Activated naive CD4-positive, alpha-beta T cell treated with anti-CD3 and anti-CD28 coated beads for 36 hours (primary cell): ENCODE data around the gene RADIL. TPM values are rescaled to one million over a fixed set of nuclear protein-coding genes. Genes with fewer than 3 reads are reported as not detected.

Experiments
- CTCF ChIA-PET: fragments of 350-600 bp; sonication (Branson Sonifier 250); formaldehyde crosslinking; loops from one replicate; lab custom pipeline; 2021; ENCODE audit warnings: antibody characterized with exemption; lab: Charles Lee
- DNase-seq: peaks from one replicate; pipeline ENCODE4 v3.0.0-alpha.2; 2020
- H3K27ac Mint-ChIP-seq: one replicate; pipeline ENCODE4 v1.8.0; 2021; ENCODE audit warnings: mild to moderate bottlenecking, mixed read lengths
- H3K27me3 Mint-ChIP-seq: one replicate; pipeline ENCODE4 v1.8.0; 2021; ENCODE audit warnings: low read depth, mixed read lengths
- H3K36me3 Mint-ChIP-seq: one replicate; pipeline ENCODE4 v1.8.0; 2021; ENCODE audit warnings: low read depth, mixed read lengths
- H3K4me1 Mint-ChIP-seq: one replicate; pipeline ENCODE4 v1.8.0; 2021; ENCODE audit warnings: low read depth, mixed read lengths
- H3K4me3 Mint-ChIP-seq: one replicate; pipeline ENCODE4 v1.8.0; 2021; ENCODE audit warnings: mild to moderate bottlenecking, moderate library complexity, mixed read lengths
- H3K9me3 Mint-ChIP-seq: one replicate; pipeline ENCODE4 v1.8.0; 2021; ENCODE audit warnings: mixed read lengths
- intact Hi-C: fragments of 100-400 bp; cut with micrococcal nuclease; formaldehyde crosslinking; loops from one replicate; pipeline ENCODE4 v1.15.1; 2023
- total RNA-seq, 2 experiments: library from RNA; stranded (reverse); gene quantifications; one replicate each; pipeline ENCODE4 v1.2.3, GENCODE V29; 2021

RADIL gene
- total RNA-seq = under 1 TPM; 0.42 to 0.55 TPM

DNA sequence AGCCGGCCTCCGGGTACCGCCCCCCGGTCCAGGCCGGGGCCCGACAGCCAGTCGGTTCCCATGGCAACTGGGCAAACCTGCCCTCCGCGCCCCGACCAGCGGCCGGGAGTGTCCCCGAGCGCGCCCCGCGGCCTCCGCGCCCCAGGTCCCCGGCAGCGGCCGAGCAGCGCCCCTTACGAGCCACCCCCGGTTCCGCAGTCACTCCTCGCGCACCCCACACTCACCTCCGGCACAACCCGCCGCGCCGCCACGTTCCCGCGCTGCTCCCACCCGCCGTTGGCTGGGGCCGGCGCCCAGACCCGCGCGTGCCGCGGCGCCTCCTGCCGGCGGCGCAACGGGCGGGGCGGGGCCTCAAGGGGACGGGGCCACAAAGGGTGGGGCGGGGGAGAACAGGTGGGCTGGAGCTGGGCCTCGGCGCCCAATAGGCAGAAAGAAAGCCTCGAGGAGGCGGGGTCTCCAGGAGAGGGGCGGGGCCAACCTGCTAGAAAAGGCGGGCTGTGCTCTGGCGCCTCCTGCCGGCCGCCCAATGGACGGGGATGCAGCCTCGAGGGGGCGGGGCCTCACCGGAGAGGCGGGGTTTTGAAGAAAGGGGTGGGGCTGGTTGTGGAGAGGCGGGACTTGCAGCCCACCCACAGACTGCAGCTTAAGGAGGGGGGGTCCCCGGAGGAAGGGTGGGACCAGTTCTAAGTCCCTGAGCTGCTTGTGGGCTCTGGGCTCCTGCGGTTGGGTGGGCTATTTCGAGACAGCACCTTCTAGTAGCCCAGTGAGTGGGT, at the start of gene RADIL:
Gene RADIL, minus strand, starts transcription at position 345 of the 773 bp plus-strand sequence. CDS start 5,577 bp downstream, outside the sequence.
- intact Hi-C loops = loop anchor here (1.0 to 5.0 kb wide), 6 partner anchors 53 to 201 kb away; partner anchors contain the start of genes AP5Z1 and FOXK1

DNA sequence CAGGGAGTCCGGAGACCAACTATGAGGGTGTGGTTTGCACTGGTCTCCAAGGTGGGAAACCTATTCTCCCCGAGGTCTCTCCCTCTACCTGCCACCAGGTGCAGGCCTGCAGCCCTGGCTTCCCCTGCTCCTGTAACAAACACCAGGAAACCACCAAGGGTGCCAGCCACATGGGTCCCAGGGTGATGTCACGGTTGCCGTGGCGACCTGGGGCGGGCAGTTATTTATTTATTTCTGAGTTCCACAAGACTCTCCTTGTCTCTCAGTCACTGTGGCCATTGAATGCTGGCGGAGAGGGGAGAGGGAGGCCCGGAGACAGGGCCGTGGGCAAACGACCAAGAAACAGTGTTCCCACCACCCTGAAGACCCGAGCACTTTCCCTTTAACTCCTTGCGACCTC, 48.4 kb upstream of the RADIL start:
- intact Hi-C loops = no loop called here
- CTCF ChIA-PET = no interaction called here
- no peaks in the 10 kb centered on the region for H3K9me3 Mint-ChIP-seq
- H3K36me3 Mint-ChIP-seq = no peaks in the 10 kb centered on the region
- H3K27me3 Mint-ChIP-seq = peaks cover 2% of the 10 kb centered on the region
- H3K4me1 Mint-ChIP-seq = no peaks in the 10 kb centered on the region
- H3K4me3 Mint-ChIP-seq = no peak overlapping the region
- no peak overlapping the region for H3K27ac Mint-ChIP-seq
- no peak for DNase-seq

More for the DNA sequence above, at the start of gene RADIL:
- Mint-ChIP-seq H3K4me3 (peak within 1 kb of the TSS; percentile 56), H3K4me1 (peaks cover 10% of the 10 kb centered on the region), H3K27me3 (peaks cover 36% of the 10 kb centered on the region), H3K36me3 (no peaks in the 10 kb centered on the region), H3K9me3 (no peaks in the 10 kb centered on the region), H3K27ac (no peak within 1 kb of the TSS)
- CTCF ChIA-PET = interaction anchor here (0.6 to 2.8 kb wide), 16 partner anchors 8 to 561 kb away, joined by 3 to 23 read pairs (median 4); no protein-coding TSS in a partner anchor
- DNase-seq = peak; percentile 96

GRCh38 chr7:4929005-4929404, 45.5 kb upstream of the RADIL start:
- H3K27me3 Mint-ChIP-seq = peaks cover 2% of the 10 kb centered on the region
- H3K4me3 Mint-ChIP-seq = no peak overlapping the region
- CTCF ChIA-PET = no interaction called here
- DNase-seq = no peak
- no peaks in the 10 kb centered on the region for H3K9me3 Mint-ChIP-seq
- intact Hi-C loops = no loop called here
- H3K27ac Mint-ChIP-seq = no peak overlapping the region
- no peaks in the 10 kb centered on the region for H3K36me3 Mint-ChIP-seq
- no peaks in the 10 kb centered on the region for H3K4me1 Mint-ChIP-seq

- Mint-ChIP-seq H3K4me3 (no peak overlapping the region), H3K9me3 (no peaks in the 10 kb centered on the region), H3K4me1 (no peaks in the 10 kb centered on the region), H3K27ac (no peak overlapping the region), H3K36me3 (no peaks in the 10 kb centered on the region), H3K27me3 (peaks cover 2% of the 10 kb centered on the region)
- no peak for DNase-seq
- intact Hi-C loops = no loop called here
- CTCF ChIA-PET = no interaction called here
Observed at GRCh38 chr7:4928445-4928844, 44.9 kb upstream of the RADIL start.

- H3K4me3 Mint-ChIP-seq = no peak overlapping the region
- no peaks in the 10 kb centered on the region for H3K4me1 Mint-ChIP-seq
- intact Hi-C loops = no loop called here
Observed at GRCh38 chr7:4919969-4920766, 36.7 kb upstream of the RADIL start.

DNA sequence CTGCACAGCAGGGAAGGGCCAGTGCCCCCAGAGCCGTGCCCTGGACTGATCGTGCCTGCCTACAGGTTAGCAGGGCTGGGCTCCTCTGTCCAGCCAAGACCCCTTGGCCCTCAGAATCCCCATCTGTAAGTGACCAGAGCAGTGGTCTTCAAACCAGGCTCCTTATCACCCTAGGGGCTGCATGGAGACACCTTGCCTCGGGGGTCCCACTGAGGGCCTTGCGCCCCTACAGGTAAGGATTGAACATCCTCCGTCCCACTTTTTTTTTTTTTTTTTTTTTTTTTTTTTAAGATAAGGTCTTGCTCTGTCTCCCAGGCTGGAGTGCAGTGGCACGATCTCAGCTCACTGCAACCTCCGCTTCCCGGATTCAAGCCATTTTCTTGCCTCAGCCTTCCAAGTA, 32.6 kb upstream of the RADIL start:
- no peak for DNase-seq
- H3K4me3 Mint-ChIP-seq = no peak overlapping the region
- CTCF ChIA-PET = interaction anchor here (0.6 kb wide), 1 partner anchor 375 kb away, joined by 4 read pairs; no protein-coding TSS in a partner anchor
- H3K9me3 Mint-ChIP-seq = peaks cover 3% of the 10 kb centered on the region
- no peaks in the 10 kb centered on the region for H3K36me3 Mint-ChIP-seq
- H3K4me1 Mint-ChIP-seq = no peaks in the 10 kb centered on the region
- no peak overlapping the region for H3K27ac Mint-ChIP-seq
- no peaks in the 10 kb centered on the region for H3K27me3 Mint-ChIP-seq
- intact Hi-C loops = no loop called here

More at GRCh38 chr7:4919969-4920766, 36.7 kb upstream of the RADIL start:
- Mint-ChIP-seq H3K36me3 (no peaks in the 10 kb centered on the region), H3K27ac (no peak overlapping the region), H3K27me3 (no peaks in the 10 kb centered on the region), H3K9me3 (peaks cover 3% of the 10 kb centered on the region)
- no peak for DNase-seq
- CTCF ChIA-PET = no interaction called here

DNA sequence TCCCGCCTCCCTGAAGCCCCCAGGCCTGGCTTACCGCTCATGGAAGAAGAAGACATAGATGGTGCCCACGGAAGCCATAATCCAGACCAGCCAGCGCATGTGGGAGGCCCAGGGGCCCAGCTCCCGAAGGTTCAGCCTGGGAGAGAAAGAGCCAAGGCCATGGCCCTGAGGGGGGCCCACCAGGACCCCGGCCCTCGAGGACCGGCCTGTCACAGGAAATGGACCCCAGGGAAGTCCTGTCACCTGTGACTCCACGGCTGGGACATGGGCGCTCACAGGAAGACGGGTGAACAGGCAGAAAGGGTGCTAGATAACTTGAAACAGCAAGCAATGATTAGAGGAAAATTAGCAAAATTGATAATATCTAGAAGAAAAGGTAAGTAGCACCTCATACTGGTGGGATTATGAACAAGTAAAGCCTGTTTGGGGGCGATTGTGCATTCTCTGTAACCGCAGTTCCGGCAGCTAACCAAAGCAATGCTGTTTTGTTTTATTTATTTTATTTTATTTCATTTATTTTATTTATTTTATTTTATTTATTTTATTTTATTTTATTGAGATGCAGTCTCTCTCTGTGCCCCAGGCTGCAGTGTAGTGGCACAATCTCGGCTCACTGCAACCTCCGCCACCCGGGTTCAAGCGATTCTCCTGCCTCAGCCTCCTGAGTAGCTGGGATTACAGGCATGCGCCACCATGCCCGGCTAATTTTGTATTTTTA, 27.8 kb upstream of the RADIL start:
- DNase-seq = no peak
- Mint-ChIP-seq H3K36me3 (no peaks in the 10 kb centered on the region), H3K4me1 (no peaks in the 10 kb centered on the region), H3K27ac (no peak overlapping the region), H3K27me3 (no peaks in the 10 kb centered on the region), H3K4me3 (no peak overlapping the region), H3K9me3 (no peaks in the 10 kb centered on the region)
- CTCF ChIA-PET = interaction anchor here (0.8 kb wide), 1 partner anchor 113 kb away, joined by 3 read pairs; no protein-coding TSS in a partner anchor
- intact Hi-C loops = no loop called here

- Mint-ChIP-seq H3K4me1 (no peaks in the 10 kb centered on the region), H3K27me3 (no peaks in the 10 kb centered on the region), H3K9me3 (no peaks in the 10 kb centered on the region), H3K4me3 (no peak overlapping the region), H3K36me3 (no peaks in the 10 kb centered on the region), H3K27ac (no peak overlapping the region)
- CTCF ChIA-PET = interaction anchor here (0.6 kb wide), 1 partner anchor 205 kb away, joined by 4 read pairs; no protein-coding TSS in a partner anchor
- no peak for DNase-seq
- intact Hi-C loops = no loop called here
Observed at GRCh38 chr7:4906682-4907081, 23.2 kb upstream of the RADIL start.

- Mint-ChIP-seq H3K27me3 (no peaks in the 10 kb centered on the region), H3K9me3 (no peaks in the 10 kb centered on the region), H3K36me3 (no peaks in the 10 kb centered on the region), H3K4me1 (no peaks in the 10 kb centered on the region), H3K4me3 (no peak overlapping the region), H3K27ac (no peak overlapping the region)
- no peak for DNase-seq
- CTCF ChIA-PET = interaction anchor here (0.6 kb wide), 1 partner anchor 22 kb away, joined by 3 read pairs; the partner anchor contains the start of gene RADIL
- intact Hi-C loops = no loop called here
Observed at GRCh38 chr7:4905171-4905570, 21.7 kb upstream of the RADIL start.

DNA sequence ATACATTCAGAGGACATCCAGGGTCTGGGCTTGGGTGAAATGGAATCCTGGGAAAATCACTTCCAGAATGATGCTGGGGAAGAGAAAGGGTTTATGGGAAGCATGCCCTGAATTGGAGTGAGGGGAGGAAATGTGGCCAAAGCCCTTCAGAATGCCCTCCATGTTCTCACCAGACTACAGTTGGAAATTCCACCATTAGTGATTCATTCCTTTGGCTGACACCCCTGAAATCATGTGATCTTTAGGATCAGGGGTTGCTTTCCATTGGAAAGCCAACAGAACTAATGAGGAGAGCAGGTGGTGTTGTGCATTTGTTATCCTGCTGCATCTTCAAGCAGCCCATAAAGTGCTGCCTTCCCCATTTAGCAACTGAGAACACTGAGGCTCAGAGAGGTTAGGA, 20.8 kb upstream of the RADIL start:
- Mint-ChIP-seq H3K27me3 (no peaks in the 10 kb centered on the region), H3K9me3 (no peaks in the 10 kb centered on the region), H3K4me3 (no peak overlapping the region), H3K27ac (no peak overlapping the region), H3K4me1 (no peaks in the 10 kb centered on the region), H3K36me3 (no peaks in the 10 kb centered on the region)
- CTCF ChIA-PET = interaction anchor here (0.6 kb wide), 1 partner anchor 21 kb away, joined by 3 read pairs; the partner anchor contains the start of gene RADIL
- DNase-seq = no peak
- intact Hi-C loops = no loop called here

GRCh38 chr7:4895766-4896165, 12.2 kb upstream of the RADIL start:
- no peak overlapping the region for H3K27ac Mint-ChIP-seq
- no peak for DNase-seq
- peaks cover 4% of the 10 kb centered on the region for H3K9me3 Mint-ChIP-seq
- H3K4me3 Mint-ChIP-seq = no peak overlapping the region
- H3K4me1 Mint-ChIP-seq = no peaks in the 10 kb centered on the region
- H3K36me3 Mint-ChIP-seq = no peaks in the 10 kb centered on the region
- intact Hi-C loops = no loop called here
- no peaks in the 10 kb centered on the region for H3K27me3 Mint-ChIP-seq
- CTCF ChIA-PET = interaction anchor here (1.3 kb wide), 1 partner anchor 12 kb away, joined by 6 read pairs; the partner anchor contains the start of gene RADIL

GRCh38 chr7:4894482-4894881, 11.0 kb upstream of the RADIL start:
- H3K27ac Mint-ChIP-seq = no peak overlapping the region
- no peaks in the 10 kb centered on the region for H3K4me1 Mint-ChIP-seq
- H3K4me3 Mint-ChIP-seq = no peak overlapping the region
- DNase-seq = no peak
- intact Hi-C loops = no loop called here
- H3K36me3 Mint-ChIP-seq = no peaks in the 10 kb centered on the region
- CTCF ChIA-PET = interaction anchor here (1.3 kb wide), 1 partner anchor 11 kb away, joined by 6 read pairs; the partner anchor contains the start of gene RADIL
- peaks cover 3% of the 10 kb centered on the region for H3K27me3 Mint-ChIP-seq
- H3K9me3 Mint-ChIP-seq = peaks cover 4% of the 10 kb centered on the region
